A549 (cell line): ENCODE data around the gene SYCP3. TPM values are rescaled to one million over a fixed set of nuclear protein-coding genes. Genes with fewer than 3 reads are reported as not detected.

Source experiments
- ATAC-seq, 2 experiments: fragments of 200-7000 bp in 1 of 2; fragments of >200 bp in 1 of 2; cut with Nextera tagmentation in 1 of 2; cut with Tn5 transposase in 1 of 2; 3 replicates each; pipeline versions ENCODE4 v1.8.0 to v1.9.1; 2018 to 2020; ENCODE audit warnings: mild to moderate bottlenecking in 1 of 2, moderate library complexity in 1 of 2
- CTCF ChIA-PET: fragments of 300-600 bp; sonication (Branson Sonifier 250); formaldehyde crosslinking; extraction: SDS; loops from one replicate; lab custom pipeline; 2021; ENCODE audit warnings: antibody characterized with exemption, inconsistent platforms; lab: Yijun Ruan, JAX
- POLR2A ChIA-PET: fragments of 350-600 bp; formaldehyde crosslinking; extraction: SDS; loops from one replicate; lab custom pipeline; 2021; ENCODE audit warnings: antibody characterized with exemption, inconsistent platforms; lab: Yijun Ruan, JAX
- DNase-seq, 2 experiments: peaks; one replicate each; pipeline versions ENCODE4 v3.0.0 to v3.0.0-alpha.2; 2011 to 2016; ENCODE audit warnings: low read depth in 1 of 2, low spot score in 1 of 2
- FAIRE-seq: peaks from 2 replicates; lab custom pipeline; 2011; peaks lifted over from hg19 to GRCh38; lab: Jason Lieb, UNC
- H3K27ac ChIP-seq, 2 experiments: fragments of >200 bp; sonication (Bioruptor Twin); formaldehyde crosslinking; 3 replicates each; pipeline ENCODE4 v1.5.1; 2016 to 2017
- H3K4me1 ChIP-seq: fragments of >200 bp; sonication (Bioruptor Twin); formaldehyde crosslinking; 3 replicates; pipeline ENCODE4 v1.6.1; 2016
- H3K4me2 ChIP-seq: fragments of >200 bp; sonication (Bioruptor Twin); formaldehyde crosslinking; 3 replicates; pipeline ENCODE4 v1.6.1; 2016
- H3K4me3 ChIP-seq: fragments of >200 bp; sonication (Bioruptor Twin); formaldehyde crosslinking; 3 replicates; pipeline ENCODE4 v1.5.1; 2016
- H3K9me3 ChIP-seq: fragments of >200 bp; sonication (Bioruptor Twin); formaldehyde crosslinking; 3 replicates; pipeline ENCODE4 v1.6.1; 2016
- BHLHE40 ChIP-seq: IDR thresholded peaks from 2 replicates; pipeline ENCODE4 v1.6.1; 2012; ENCODE audit warnings: low read depth, low read length, inconsistent platforms
- CEBPB ChIP-seq, 2 experiments: fragments of >200 bp in 1 of 2; sonication (Bioruptor Twin) in 1 of 2; formaldehyde crosslinking in 1 of 2; IDR thresholded peaks; 2 replicates each; pipeline ENCODE4 v1.6.1; 2012 to 2016
- EP300 ChIP-seq, 2 experiments: fragments of >200 bp; sonication (Bioruptor Twin); formaldehyde crosslinking; IDR thresholded peaks; 2 replicates in 1 of 2; 3 replicates in 1 of 2; pipeline ENCODE4 v1.6.1; 2016 to 2017
- FOSL2 ChIP-seq, 2 experiments: fragments of 450-650 bp in 1 of 2; fragments of >200 bp in 1 of 2; sonication (Bioruptor Twin) in 1 of 2; formaldehyde crosslinking; IDR thresholded peaks; 2 replicates each; pipeline versions ENCODE4 v1.5.0 to v1.6.1; 2016 to 2020; ENCODE audit warnings: mild to moderate bottlenecking in 1 of 2, moderate library complexity in 1 of 2
- FOXS1 ChIP-seq: fragments of 250-450 bp; sonication (Bioruptor Pico); IDR thresholded peaks from 2 replicates; pipeline ENCODE4 v1.5.0; 2020; ENCODE audit warnings: mild to moderate bottlenecking, moderate library complexity
- HOXB5 ChIP-seq: fragments of 250-450 bp; sonication (Bioruptor Pico); IDR thresholded peaks from 2 replicates; pipeline ENCODE4 v1.5.0; 2020; ENCODE audit warnings: mild to moderate bottlenecking, moderate library complexity
- JUN ChIP-seq, 2 experiments: fragments of >200 bp; sonication (Bioruptor Twin); formaldehyde crosslinking; IDR thresholded peaks; 2 replicates in 1 of 2; 3 replicates in 1 of 2; pipeline ENCODE4 v1.6.1; 2016 to 2017
- KDM1A ChIP-seq: fragments of 200-600 bp; sonication (generic); IDR thresholded peaks from 2 replicates; pipeline ENCODE4 v1.6.1; 2016; ENCODE audit warnings: low read depth, mild to moderate bottlenecking
- KDM5A ChIP-seq: fragments of 200-600 bp; sonication (generic); IDR thresholded peaks from 2 replicates; pipeline ENCODE4 v1.6.1; 2016; ENCODE audit warnings: antibody characterized with exemption, mild to moderate bottlenecking
- MAFK ChIP-seq: fragments of 450-650 bp; IDR thresholded peaks from 2 replicates; pipeline ENCODE4 v1.6.1; 2014; ENCODE audit not compliant: partially characterized antibody
- MAZ ChIP-seq: fragments of 150-350 bp; IDR thresholded peaks from 2 replicates; pipeline ENCODE4 v1.6.1; 2014; ENCODE audit warnings: antibody characterized with exemption, low read depth, low read length, borderline replicate concordance
- MYC ChIP-seq: IDR thresholded peaks from 2 replicates; pipeline ENCODE4 v1.6.1; 2012; ENCODE audit warnings: mild to moderate bottlenecking, inconsistent platforms, low read length, improper control_type of control experiment, borderline replicate concordance
- POLR2A ChIP-seq: IDR thresholded peaks from 2 replicates; pipeline ENCODE4 v1.6.1; 2012; ENCODE audit warnings: mild to moderate bottlenecking, low read length
- RAD21 ChIP-seq, 2 experiments: fragments of >200 bp in 1 of 2; sonication (Bioruptor Twin) in 1 of 2; formaldehyde crosslinking in 1 of 2; IDR thresholded peaks in 1 of 2; conservative IDR thresholded peaks in 1 of 2; 2 replicates in 1 of 2; 3 replicates in 1 of 2; pipeline ENCODE4 v1.6.1; 2012 to 2018; ENCODE audit warnings: inconsistent platforms in 1 of 2
- RFX5 ChIP-seq: fragments of 450-650 bp; IDR thresholded peaks from 2 replicates; pipeline ENCODE4 v1.7.1; 2014; ENCODE audit warnings: antibody characterized with exemption, mild to moderate bottlenecking, moderate library complexity
- SMC3 ChIP-seq: fragments of >200 bp; sonication (Bioruptor Twin); formaldehyde crosslinking; IDR thresholded peaks from 3 replicates; pipeline ENCODE4 v1.6.1; 2018; ENCODE audit warnings: inconsistent platforms
- SREBF2 ChIP-seq: fragments of 450-650 bp; IDR thresholded peaks from 2 replicates; pipeline ENCODE4 v1.6.1; 2014; ENCODE audit warnings: mild to moderate bottlenecking, moderate library complexity
- ZC3H11A ChIP-seq: fragments of 450-650 bp; IDR thresholded peaks from 2 replicates; pipeline ENCODE4 v1.6.1; 2014; ENCODE audit warnings: antibody characterized with exemption, mild to moderate bottlenecking
- ZFP36 ChIP-seq: fragments of 450-650 bp; IDR thresholded peaks from 2 replicates; pipeline ENCODE4 v1.6.1; 2014; ENCODE audit warnings: borderline replicate concordance; ENCODE audit not compliant: partially characterized antibody
- WGBS: methylation state at CpG from one replicate; pipeline ENCODE4 v1.1.6; 2017; ENCODE audit errors: missing lambda C conversion rate; 5-methylcytosine and 5-hydroxymethylcytosine counted together
- polyA plus RNA-seq, 4 experiments: library from polyadenylated mRNA; depleted of rRNA in 3 of 4; stranded (reverse); fragments of >200 nt; fragmentation: RNase III in 1 of 4; extraction: RNeasy Plus Mini Kit Qiagen cat#74134 plus additional on column Dnase treatment in 1 of 4; gene quantifications; 2 replicates in 3 of 4; 3 replicates in 1 of 4; pipeline ENCODE4 v1.2.3, GENCODE V29; 2011 to 2017
- TF ChIP-seq, protein P1 (sequence below): IDR thresholded peaks from 2 replicates; pipeline ENCODE4 v1.6.1; 2012
- TF ChIP-seq, protein P2 (sequence below): fragments of >200 bp; sonication (Bioruptor Twin); formaldehyde crosslinking; IDR thresholded peaks from 3 replicates; pipeline ENCODE4 v1.5.1; 2016

SYCP3 gene
- polyA plus RNA-seq, 2 of the 4 experiments (the other 2 are of a cell fraction) = 0.14 to 0.27 TPM

DNA sequence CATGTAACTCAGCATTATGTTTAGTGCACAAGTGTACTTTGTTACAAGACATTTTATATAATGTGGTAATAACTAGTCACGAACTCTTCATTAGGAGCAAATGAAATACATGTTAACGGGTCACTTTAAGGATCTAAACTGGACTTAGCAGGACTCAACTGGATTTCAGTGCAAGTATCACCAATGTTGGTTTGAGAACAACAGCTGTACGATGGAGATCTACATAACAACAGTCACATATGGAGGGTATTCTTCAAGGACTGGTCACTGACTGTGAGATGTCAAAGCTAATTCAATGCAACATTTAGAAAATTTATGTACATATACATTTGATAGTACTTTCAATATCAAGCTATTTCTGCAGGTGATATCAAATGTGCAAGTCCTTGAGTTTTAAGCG, 22.5 kb upstream of the SYCP3 start:
- no peak overlapping the region for H3K4me3 ChIP-seq
- FAIRE-seq (peak; percentile 65), ATAC-seq (no peak), DNase-seq (no peak)
- CTCF ChIA-PET = interaction anchor here (0.6 to 3.0 kb wide), 4 partner anchors 11 to 851 kb away, joined by 3 to 28 read pairs (median 8); no protein-coding TSS in a partner anchor
- 0 out of 3 replicates have a peak, but pooled peaks cover 3% of the 10 kb centered on the region for H3K4me1 ChIP-seq
- H3K27ac ChIP-seq = no peak overlapping the region
- no peak overlapping the region for H3K4me2 ChIP-seq
- WGBS = 91% methylated on average over 4 of the region's 4 CpGs
- no peaks in the 10 kb centered on the region for H3K9me3 ChIP-seq
- TF ChIP-seq FOXS1 (no peak), SREBF2 (no peak), ZC3H11A (no peak), HOXB5 (CRISPR knock-in tag) (no peak), RFX5 (no peak), POLR2A (no peak), BHLHE40 (no peak), JUN (IDR thresholded peaks at IDR 0.05) (no peak), MAZ (no peak), KDM5A (no peak), MAFK (no peak), KDM1A (no peak), CEBPB (IDR thresholded peaks at IDR 0.05) (no peak), MYC (no peak), ZFP36 (no peak)
- TF ChIP-seq, protein P1, sequence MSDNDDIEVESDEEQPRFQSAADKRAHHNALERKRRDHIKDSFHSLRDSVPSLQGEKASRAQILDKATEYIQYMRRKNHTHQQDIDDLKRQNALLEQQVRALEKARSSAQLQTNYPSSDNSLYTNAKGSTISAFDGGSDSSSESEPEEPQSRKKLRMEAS = no peak
- POLR2A ChIA-PET = no interaction called here

DNA sequence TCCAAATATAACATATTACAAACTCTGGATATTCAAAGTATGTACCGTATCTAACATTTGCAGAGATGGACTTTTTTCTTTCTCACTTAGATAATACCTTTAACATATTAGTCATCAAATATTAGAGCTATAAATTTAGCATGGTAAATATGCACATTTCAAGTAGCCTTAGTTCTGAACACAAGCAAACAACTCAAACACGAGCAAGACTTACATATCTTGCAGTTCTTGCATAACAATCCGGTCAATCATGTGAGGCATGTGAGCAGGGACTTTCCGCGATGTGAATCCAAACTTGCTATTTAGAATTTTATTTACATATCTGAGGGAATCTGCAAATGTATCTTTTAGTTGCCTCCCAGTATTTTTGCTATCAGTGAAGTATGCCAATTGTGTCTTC, 22.1 kb upstream of the SYCP3 start:
- CTCF ChIA-PET = interaction anchor here (0.6 to 3.0 kb wide), 4 partner anchors 11 to 443 kb away, joined by 3 to 28 read pairs (median 8); no protein-coding TSS in a partner anchor
- peak in 1 of 2 experiments; percentile 24; a peak in 2 of 6 replicates for ATAC-seq
- POLR2A ChIA-PET = no interaction called here

DNA sequence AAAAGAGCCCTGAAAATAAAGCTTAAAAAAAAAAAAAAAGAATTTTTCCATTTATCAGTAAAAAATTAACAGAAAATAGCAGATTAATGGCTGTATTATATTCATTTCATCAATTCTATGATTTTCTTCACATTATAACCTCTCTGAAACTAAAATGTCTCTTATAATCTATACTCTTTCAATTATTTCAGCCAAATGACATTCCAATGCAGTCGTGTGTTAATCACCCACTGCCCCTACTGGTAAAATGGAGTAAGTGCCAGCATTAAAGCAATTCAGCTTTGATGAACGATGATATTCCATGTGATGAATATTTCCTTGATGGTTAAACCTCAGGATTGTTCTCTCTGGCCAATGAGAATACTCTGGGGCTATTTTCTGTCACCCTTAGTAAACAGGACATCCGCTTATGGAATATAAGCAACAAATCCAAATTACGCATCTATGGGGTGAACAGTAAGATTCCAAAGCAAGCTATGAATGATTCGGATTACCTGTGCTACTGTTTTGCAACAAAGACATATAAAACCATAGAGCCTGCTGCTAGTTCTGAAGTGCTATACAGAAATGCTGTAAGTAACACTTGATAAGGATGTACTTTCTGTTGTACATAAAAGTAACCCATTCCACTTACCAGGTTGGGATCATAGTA, 20.3 kb upstream of the SYCP3 start:
- ChIA-PET POLR2A (interaction anchor here (0.8 to 1.4 kb wide), 2 partner anchors 71 to 761 kb away, joined by 3 to 5 read pairs; partner anchors contain the start of gene GNPTAB), CTCF (interaction anchor here (0.5 to 3.0 kb wide), 24 partner anchors 8 to 1437 kb away, joined by 3 to 28 read pairs (median 4); partner anchors contain the start of genes ARL1 and GNPTAB)
- DNase-seq (peak; percentile 43), FAIRE-seq (no peak), ATAC-seq (peak; percentile 80 to 89; a peak in 5 of 6 replicates)
- H3K27ac ChIP-seq = no peak overlapping the region
- no peak overlapping the region for H3K4me3 ChIP-seq
- H3K4me1 ChIP-seq = 0 out of 3 replicates have a peak, but pooled peaks cover 3% of the 10 kb centered on the region
- no peak overlapping the region for H3K4me2 ChIP-seq
- no peaks in the 10 kb centered on the region for H3K9me3 ChIP-seq
- TF ChIP-seq RAD21 (conservative IDR thresholded peaks at IDR 0.05 in 1 of 2, IDR thresholded peaks at IDR 0.05 in 1 of 2) (peak; percentile 57 to 76), FOSL2 (IDR thresholded peaks at IDR 0.05) (no peak), FOSL2 (CRISPR knock-in tag; IDR thresholded peaks at IDR 0.05) (no peak), SMC3 (peak; percentile 35; the same call in 2 of the 3 replicates), EP300 (IDR thresholded peaks at IDR 0.05) (no peak)
- TF ChIP-seq, protein P2, sequence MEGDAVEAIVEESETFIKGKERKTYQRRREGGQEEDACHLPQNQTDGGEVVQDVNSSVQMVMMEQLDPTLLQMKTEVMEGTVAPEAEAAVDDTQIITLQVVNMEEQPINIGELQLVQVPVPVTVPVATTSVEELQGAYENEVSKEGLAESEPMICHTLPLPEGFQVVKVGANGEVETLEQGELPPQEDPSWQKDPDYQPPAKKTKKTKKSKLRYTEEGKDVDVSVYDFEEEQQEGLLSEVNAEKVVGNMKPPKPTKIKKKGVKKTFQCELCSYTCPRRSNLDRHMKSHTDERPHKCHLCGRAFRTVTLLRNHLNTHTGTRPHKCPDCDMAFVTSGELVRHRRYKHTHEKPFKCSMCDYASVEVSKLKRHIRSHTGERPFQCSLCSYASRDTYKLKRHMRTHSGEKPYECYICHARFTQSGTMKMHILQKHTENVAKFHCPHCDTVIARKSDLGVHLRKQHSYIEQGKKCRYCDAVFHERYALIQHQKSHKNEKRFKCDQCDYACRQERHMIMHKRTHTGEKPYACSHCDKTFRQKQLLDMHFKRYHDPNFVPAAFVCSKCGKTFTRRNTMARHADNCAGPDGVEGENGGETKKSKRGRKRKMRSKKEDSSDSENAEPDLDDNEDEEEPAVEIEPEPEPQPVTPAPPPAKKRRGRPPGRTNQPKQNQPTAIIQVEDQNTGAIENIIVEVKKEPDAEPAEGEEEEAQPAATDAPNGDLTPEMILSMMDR = peak; percentile 64
- 55% methylated on average over 5 of the region's 5 CpGs for WGBS

More for the DNA sequence above, 22.1 kb upstream of the SYCP3 start:
- Histone ChIP-seq H3K27ac (no peak overlapping the region), H3K4me2 (no peak overlapping the region), H3K4me3 (no peak overlapping the region), H3K9me3 (no peaks in the 10 kb centered on the region), H3K4me1 (0 out of 3 replicates have a peak, but pooled peaks cover 3% of the 10 kb centered on the region)
- WGBS = 43% methylated on average over 5 of the region's 5 CpGs
- FAIRE-seq (no peak), DNase-seq (peak in 1 of 2 experiments; percentile 31)
- TF ChIP-seq, protein P2 = no peak
- peak in 1 of 2 experiments; percentile 49; a peak in 1 of 4 replicates for TF ChIP-seq CEBPB (IDR thresholded peaks at IDR 0.05)
